HG03575 (cell line): ENCODE data around the gene PGGHG.

Experiments used
- ATAC-seq: cut with Tn5 transposase; IDR thresholded peaks from one replicate; pipeline ENCODE4 v1.9.1; 2021; ENCODE audit not compliant: unreplicated experiment, insufficient number of reproducible peaks, low FRiP score; ENCODE audit errors: extremely low read depth

PGGHG gene

DNA sequence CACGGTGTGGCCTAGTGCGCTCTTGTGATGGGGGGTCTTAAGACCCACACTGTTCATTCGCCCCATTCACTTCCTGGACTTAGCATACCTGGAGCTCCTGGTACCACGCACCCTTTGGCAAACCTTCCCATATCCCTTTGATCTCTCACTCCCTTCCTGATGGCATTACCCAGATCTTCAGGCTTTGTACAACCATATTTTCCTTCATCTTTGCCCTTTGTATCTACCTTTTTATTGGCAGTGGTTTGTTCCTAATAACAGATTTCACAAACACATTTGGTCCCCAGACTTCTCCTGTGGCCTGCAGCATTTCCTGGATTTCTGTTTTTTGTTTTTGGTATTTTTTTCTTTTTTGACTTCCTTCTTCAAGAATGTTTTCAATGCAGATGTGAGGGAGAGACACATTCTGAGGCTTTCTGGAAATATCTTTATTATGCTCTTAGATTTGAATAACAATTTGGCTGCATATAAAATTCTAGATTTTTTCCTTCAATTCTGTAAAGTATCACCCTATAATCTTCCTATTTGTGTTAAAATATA lies 47.8 kb downstream of the PGGHG start:
- no peak for ATAC-seq

DNA sequence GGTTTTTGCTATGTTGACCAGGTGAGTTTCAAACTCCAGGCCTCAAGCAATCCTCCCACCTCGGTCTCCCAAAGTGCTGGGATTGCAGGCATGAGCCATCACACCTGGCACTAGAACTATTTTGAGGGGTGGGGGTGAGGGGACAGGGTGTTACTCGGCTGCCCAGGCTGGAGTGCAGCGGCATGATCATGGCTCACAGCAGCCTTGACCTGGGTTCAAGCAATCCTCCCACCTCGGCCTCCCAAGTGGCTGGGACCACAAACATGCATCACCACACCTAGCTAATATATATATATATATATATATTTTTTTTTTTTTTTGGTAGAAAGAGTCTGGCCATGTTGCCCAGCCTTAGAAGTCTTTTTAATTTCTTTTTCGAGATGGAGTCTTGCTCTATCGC lies 48.8 kb downstream of the PGGHG start:
- ATAC-seq, result no peak

DNA sequence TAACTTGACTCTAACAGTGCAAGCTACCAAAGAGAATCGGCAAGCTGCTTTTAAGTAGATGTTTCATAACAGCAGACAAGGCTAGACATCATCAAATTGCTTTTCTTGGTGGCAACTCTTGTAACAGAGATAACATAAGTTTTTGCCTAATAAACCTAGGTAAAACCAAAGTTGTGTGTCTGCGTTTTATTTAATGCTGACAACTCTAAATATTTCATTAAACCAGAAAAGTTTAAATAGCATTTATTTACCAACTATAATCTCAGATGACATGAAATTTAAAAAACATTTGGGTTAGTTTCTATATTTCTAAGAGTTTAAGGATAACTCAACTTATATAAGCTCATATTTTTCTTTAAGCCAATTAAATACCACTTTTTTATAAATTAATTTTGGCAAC lies 51.0 kb downstream of the PGGHG start:
- no peak for ATAC-seq

DNA sequence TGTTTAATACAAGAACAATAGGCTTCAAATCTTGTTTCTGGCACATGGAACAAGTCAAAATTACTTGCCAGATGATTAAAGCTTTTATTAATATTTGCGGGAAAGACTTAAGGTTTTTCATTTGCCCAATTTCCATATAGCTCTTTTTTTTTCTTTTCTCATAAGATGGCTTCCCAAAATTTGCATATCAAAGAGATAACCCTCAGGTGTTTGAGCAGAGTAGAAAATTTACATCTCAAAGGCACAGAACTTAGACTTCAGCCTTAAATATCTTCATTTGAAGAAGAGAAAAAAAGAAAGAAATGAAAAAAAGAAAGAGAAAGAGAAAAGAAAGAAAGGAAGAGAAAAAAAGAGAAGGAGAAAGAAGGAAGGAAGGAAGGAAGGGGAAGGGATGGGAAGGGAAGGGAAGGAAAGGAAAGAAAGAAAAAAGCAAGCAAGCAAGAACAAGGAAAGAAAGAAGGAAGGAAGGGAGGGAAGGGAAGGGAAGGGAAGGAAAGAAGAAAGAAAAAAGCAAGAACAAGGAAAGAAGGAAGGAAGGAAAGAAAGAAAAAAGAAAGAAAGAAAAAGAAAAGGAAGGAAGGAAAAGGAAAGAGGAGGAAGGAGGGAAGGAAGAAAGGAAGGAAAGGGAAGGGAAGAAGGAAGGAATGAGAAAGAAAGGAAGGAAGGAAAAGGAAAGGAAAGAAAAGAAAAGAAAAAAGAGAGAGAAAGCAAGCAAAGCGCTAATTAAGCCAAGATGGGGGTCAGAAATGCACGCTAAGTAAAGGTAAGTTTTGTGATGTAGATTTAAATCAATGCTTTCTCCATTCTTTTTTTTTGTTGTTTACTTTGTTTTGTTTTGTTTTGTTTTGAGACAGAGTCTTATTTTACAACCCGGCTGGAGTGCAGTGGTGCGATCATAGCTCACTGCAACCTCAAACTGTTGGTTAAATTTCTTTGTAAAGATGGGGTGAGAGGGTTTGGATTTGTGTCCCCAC lies 51.9 kb downstream of the PGGHG start:
- no peak for ATAC-seq

DNA sequence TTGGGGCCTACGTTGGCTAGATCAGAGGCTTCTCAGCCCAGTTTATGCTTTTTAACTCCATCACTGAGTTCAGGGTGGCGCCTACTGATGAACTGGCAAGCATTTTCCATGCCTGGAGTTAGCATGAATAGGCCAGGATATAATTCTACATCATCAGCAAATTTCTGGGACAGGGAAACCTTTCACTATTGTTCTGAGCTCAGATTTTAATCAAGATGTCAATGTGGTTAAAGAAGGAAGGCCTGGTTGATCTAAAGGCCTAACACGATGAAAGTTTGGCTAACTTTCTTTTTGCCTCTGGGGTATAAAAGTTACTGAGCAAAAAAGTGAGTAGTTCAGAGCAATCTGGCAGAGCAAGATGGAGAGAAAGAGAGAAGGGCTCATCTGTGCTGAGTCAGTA lies 53.4 kb downstream of the PGGHG start:
- no peak for ATAC-seq

DNA sequence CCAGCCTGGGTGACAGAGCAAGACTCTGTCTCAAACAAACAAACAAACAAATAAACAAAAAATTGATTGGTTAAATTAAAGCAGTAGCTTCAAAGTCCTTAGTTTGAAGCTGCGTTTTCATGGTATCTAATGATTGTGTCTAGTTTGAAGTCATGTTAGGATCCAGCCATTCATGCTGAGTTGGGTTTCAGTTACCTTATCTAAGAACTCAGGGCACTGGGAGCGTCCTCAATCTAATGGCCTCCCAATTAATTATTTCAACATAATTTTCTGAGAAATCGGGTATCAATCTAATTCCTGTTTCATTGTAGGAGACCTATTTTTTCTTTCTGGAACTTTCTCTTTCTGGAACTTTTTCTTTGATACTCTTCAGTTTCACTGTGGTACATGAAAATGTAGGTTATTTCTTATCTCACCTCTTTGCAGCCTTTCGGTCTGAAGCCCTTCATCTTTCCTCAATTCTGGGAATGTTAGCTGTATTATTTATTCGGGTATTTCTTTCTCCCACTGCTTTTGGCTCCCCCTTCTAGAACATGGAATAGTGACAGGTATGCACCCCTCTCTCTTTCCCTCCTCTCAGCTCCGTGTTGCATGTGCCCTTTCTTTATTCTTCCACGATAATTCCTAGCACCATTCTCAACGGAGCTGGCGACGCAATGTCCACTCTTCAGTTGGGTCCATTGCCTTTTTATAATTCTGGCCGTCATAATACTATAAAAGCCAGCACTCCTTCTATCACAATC lies 56.1 kb downstream of the PGGHG start:
- no peak for ATAC-seq
